Mesothelial cell of epicardium (in vitro differentiated cells): ENCODE results near the gene RAB20. TPM values are rescaled to one million over a fixed set of nuclear protein-coding genes. Genes with fewer than 3 reads are reported as not detected.

Experiments used
- DNase-seq, 2 experiments: peaks; one replicate each; pipeline ENCODE4 v3.0.0; 2021; ENCODE audit warnings: low spot score in 2 of 2; ENCODE audit not compliant: unreplicated experiment in 2 of 2
- H3K27ac Mint-ChIP-seq: 2 replicates; pipeline ENCODE4 v1.8.0; 2021; ENCODE audit warnings: mixed read lengths
- H3K27me3 Mint-ChIP-seq: 2 replicates; pipeline ENCODE4 v1.8.0; 2021; ENCODE audit warnings: low read depth, mixed read lengths
- H3K36me3 Mint-ChIP-seq: 2 replicates; pipeline ENCODE4 v1.8.0; 2021; ENCODE audit warnings: mixed read lengths
- H3K4me1 Mint-ChIP-seq: 2 replicates; pipeline ENCODE4 v1.8.0; 2021; ENCODE audit warnings: mixed read lengths
- H3K4me3 Mint-ChIP-seq: 2 replicates; pipeline ENCODE4 v1.8.0; 2021; ENCODE audit warnings: mild to moderate bottlenecking, moderate library complexity, mixed read lengths
- H3K9me3 Mint-ChIP-seq: 2 replicates; pipeline ENCODE4 v1.8.0; 2021; ENCODE audit warnings: mixed read lengths
- total RNA-seq: library from RNA; stranded (reverse); gene quantifications from 3 replicates; pipeline ENCODE4 v1.2.1, GENCODE V29; 2021
- TF ChIP-seq, protein P1 (sequence below): fragments of 200-600 bp; sonication (generic); IDR thresholded peaks from one replicate; pipeline ENCODE4 v1.5.0; 2021; ENCODE audit warnings: antibody characterized with exemption; ENCODE audit not compliant: unreplicated experiment

RAB20 gene
- total RNA-seq, 1 donor from 2014 or later = 8.9 TPM

DNA sequence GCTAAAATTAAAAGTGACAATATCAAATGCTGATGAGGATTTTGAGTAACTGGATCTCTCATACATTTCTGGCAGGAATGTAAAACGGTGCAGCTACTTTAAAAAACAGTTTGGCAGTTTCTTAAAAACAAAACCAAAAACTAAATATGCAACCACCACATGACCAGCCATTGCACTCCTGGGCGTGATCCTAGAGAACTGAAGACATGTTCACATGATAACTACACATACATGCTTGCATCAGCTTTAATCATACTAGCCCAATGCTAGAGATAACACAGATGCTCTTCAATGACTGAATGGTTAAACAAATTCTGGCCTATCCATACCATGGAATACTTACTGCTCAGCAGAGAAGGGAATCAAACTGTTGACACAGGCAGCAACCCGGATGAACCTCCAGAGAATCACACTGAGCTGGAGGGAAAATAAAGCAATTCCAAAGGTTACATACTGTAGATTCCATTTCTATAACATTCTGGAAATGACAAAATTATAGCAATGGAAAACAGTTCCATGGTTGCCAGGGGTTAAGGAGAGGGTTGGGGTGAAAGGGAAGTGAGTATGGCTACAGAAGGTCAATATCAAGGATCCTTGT, 28.4 kb upstream of the RAB20 start:
- H3K36me3 Mint-ChIP-seq = no peaks in the 10 kb centered on the region
- no peak overlapping the region for H3K4me3 Mint-ChIP-seq

DNA sequence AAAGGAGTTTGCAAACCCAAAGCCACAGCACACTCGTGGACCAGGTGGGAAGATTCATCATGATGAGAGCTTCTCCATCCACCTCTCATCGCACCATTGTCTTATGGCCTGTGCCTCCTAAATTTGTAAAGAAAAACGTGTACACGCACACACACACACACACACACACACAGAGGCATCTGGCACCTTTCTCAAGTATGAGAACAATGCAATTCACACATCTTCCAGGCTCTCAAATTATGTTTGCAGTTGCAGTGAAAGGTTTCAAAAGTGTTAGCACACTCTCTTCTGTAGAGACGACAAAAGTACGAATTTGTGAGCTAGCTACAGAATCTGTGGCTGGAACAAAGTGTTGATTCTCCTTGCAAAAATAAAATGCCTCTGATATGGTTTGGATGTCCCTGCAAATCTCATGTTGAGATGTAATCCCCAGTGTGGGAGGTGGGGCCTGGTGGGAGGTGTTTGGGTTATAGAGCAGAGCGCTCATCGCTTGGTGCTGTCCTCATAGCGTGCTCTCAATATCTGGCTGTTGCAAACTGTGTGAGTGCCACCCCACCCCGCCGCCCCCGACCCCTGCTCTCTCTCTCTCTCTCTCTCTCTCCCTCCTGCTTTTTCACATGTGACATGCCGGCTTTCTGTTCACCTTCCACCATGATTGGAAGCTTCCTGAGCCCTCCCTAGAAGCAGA, 21.8 kb upstream of the RAB20 start:
- no peak overlapping the region for H3K27ac Mint-ChIP-seq
- TF ChIP-seq, protein P1, sequence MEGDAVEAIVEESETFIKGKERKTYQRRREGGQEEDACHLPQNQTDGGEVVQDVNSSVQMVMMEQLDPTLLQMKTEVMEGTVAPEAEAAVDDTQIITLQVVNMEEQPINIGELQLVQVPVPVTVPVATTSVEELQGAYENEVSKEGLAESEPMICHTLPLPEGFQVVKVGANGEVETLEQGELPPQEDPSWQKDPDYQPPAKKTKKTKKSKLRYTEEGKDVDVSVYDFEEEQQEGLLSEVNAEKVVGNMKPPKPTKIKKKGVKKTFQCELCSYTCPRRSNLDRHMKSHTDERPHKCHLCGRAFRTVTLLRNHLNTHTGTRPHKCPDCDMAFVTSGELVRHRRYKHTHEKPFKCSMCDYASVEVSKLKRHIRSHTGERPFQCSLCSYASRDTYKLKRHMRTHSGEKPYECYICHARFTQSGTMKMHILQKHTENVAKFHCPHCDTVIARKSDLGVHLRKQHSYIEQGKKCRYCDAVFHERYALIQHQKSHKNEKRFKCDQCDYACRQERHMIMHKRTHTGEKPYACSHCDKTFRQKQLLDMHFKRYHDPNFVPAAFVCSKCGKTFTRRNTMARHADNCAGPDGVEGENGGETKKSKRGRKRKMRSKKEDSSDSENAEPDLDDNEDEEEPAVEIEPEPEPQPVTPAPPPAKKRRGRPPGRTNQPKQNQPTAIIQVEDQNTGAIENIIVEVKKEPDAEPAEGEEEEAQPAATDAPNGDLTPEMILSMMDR = no peak
- DNase-seq = no peak
- peaks cover 6% of the 10 kb centered on the region for H3K9me3 Mint-ChIP-seq
- H3K36me3 Mint-ChIP-seq = no peaks in the 10 kb centered on the region
- no peaks in the 10 kb centered on the region for H3K4me1 Mint-ChIP-seq
- H3K27me3 Mint-ChIP-seq = no peaks in the 10 kb centered on the region
- no peak overlapping the region for H3K4me3 Mint-ChIP-seq

More for the DNA sequence above, 28.4 kb upstream of the RAB20 start:
- Mint-ChIP-seq H3K27ac (no peak overlapping the region), H3K4me1 (peaks cover 20% of the 10 kb centered on the region), H3K9me3 (peaks cover 6% of the 10 kb centered on the region), H3K27me3 (no peaks in the 10 kb centered on the region)
- no peak for DNase-seq
- TF ChIP-seq, protein P1 = no peak

DNA sequence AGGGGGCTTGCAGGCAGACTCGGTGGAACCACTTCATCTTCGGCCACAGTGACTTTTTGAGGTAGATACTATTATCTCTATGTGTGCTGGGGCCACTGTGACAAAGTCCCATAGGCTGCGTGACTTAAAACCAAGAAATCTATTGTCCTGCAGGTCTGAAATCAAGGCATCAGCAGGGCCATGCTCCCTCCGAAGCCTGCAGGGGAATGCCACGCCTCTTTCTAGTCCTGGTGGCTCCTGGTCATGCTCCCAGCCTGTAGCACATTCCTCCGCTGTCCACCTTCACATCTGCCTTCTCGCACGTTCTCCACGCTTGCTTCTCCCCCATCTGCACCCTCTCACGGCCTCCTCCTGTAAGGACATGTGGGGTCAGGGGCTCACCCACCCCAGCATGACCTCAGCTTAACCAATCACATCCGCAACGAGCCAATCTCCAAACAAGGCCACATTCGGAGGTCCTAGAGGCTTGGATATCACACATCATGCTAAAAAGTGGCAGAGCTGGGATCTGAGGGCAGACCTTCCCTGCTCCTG, 21.0 kb upstream of the RAB20 start:
- Mint-ChIP-seq H3K36me3 (no peaks in the 10 kb centered on the region), H3K4me1 (no peaks in the 10 kb centered on the region), H3K4me3 (no peak overlapping the region), H3K9me3 (no peaks in the 10 kb centered on the region), H3K27ac (no peak overlapping the region), H3K27me3 (no peaks in the 10 kb centered on the region)
- TF ChIP-seq, protein P1 = no peak
- no peak for DNase-seq

DNA sequence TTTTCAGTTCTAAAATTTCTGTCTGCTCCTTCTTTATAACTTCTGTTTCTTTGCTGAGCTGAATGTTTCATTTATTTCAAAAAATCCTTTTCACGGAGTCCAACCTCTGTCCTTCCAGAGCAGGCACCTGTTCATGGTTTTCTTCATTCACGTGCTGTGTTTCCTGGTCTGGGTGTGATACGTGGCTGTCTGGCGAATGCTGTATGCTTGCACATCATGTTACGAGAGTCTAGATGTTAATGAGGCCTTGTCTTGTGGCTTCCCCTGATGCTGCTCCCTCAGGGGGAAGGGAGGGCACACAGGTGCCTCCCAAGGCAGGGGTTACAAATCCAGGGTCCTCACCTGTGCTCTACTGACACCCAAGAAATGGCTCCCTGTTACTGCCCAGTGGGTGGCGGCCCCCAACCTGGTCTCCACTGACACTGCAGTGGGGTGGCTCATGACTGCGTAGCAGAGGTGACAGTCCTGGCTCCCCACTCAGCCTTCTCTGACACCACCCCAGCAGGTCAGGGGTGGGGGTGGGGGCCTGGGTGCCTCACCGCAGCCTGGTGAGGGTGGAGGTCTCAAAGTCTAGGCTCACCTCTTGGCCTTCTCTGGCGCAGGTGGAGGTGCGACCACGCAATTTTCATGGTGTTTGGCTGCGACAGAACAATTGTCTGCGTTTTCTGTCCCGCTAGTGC, 20.1 kb upstream of the RAB20 start:
- TF ChIP-seq, protein P1 = no peak
- H3K4me3 Mint-ChIP-seq = no peak overlapping the region
- H3K9me3 Mint-ChIP-seq = no peaks in the 10 kb centered on the region
- DNase-seq = no peak
- no peaks in the 10 kb centered on the region for H3K4me1 Mint-ChIP-seq
- no peaks in the 10 kb centered on the region for H3K27me3 Mint-ChIP-seq
- no peaks in the 10 kb centered on the region for H3K36me3 Mint-ChIP-seq
- H3K27ac Mint-ChIP-seq = no peak overlapping the region

DNA sequence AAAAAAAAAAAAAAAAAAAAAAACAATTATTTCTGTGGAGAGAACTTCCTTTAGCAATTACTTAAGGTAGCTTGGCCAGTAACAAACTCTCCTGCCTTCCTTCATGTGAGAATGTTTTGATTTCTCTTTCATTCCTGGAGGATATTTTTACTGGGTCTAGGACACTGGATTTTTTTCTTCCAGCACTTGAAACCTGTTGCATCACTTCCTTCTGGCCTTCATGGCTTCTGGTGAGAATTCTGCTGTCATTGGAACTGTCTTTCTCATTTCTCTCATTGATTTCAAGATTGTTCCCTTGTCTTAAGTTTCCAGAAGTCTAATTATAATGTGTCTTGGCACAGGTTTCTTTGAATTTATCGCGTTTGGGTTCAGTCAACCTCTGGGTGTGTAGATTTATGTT, 19.3 kb upstream of the RAB20 start:
- H3K9me3 Mint-ChIP-seq = no peaks in the 10 kb centered on the region
- TF ChIP-seq, protein P1 = no peak
- peaks cover 3% of the 10 kb centered on the region for H3K27me3 Mint-ChIP-seq
- H3K36me3 Mint-ChIP-seq = no peaks in the 10 kb centered on the region
- no peak for DNase-seq
- no peak overlapping the region for H3K4me3 Mint-ChIP-seq
- no peaks in the 10 kb centered on the region for H3K4me1 Mint-ChIP-seq
- no peak overlapping the region for H3K27ac Mint-ChIP-seq
